Measurements from ENCODE around the gene PRDX4. TPM values are rescaled to one million over a fixed set of nuclear protein-coding genes. Genes with fewer than 3 reads are reported as not detected.
"Not testable (repeated sequence)": the region's sequence is repeated elsewhere in the genome, so short reads cannot be mapped to it uniquely, and the experiment has no call there.

The PRDX4 gene
- total RNA-seq, 1 donor from 2014 or later: 35.5 TPM

- Mint-ChIP-seq H3K4me3 (ENCODE audit: unreplicated experiment) (no peak overlapping the region), H3K27me3 (ENCODE audit: unreplicated experiment) (no peaks in the 10 kb centered on the region), H3K36me3 (ENCODE audit: unreplicated experiment) (no peaks in the 10 kb centered on the region), H3K4me1 (ENCODE audit: low read depth, unreplicated experiment) (no peaks in the 10 kb centered on the region), H3K9me3 (ENCODE audit: unreplicated experiment) (peaks cover 1% of the 10 kb centered on the region), H3K27ac (ENCODE audit: unreplicated experiment) (no peak overlapping the region)
- DNase-seq: no peak
- TF ChIP-seq CTCF (IDR thresholded peaks at IDR 0.05; ENCODE audit: partially characterized antibody, unreplicated experiment): no peak
Measured at GRCh38 chrX:23644744-23645143, 22.5 kb upstream of the PRDX4 start.

GRCh38 chrX:23656091-23656490 is 11.2 kb upstream of the PRDX4 start:
- DNase-seq: no peak
- no peak for TF ChIP-seq CTCF (IDR thresholded peaks at IDR 0.05; ENCODE audit: partially characterized antibody, unreplicated experiment)
- Mint-ChIP-seq H3K36me3 (ENCODE audit: unreplicated experiment) (no peaks in the 10 kb centered on the region), H3K4me3 (ENCODE audit: unreplicated experiment) (no peak overlapping the region), H3K4me1 (ENCODE audit: low read depth, unreplicated experiment) (no peaks in the 10 kb centered on the region), H3K27me3 (ENCODE audit: unreplicated experiment) (no peaks in the 10 kb centered on the region), H3K9me3 (ENCODE audit: unreplicated experiment) (no peaks in the 10 kb centered on the region), H3K27ac (ENCODE audit: unreplicated experiment) (no peak overlapping the region)

DNA sequence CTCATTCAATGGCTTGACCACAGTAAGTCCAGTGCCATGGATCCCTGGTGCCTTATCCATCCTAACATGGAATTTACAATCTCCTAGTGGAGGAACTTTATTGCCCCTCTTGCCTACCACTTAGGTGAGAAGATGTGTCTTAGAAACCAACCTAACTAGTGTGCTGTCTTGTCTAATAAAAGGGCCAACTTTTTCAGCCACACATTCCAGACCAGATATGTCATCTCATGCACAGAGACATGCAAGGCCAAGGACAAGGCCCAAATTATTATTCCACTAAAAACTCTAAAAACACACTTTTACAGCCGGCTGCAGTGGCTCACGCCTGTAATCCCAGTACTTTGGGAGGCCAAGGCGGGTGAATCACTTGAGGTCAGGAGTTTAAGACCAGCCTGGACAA is 10.6 kb upstream of the PRDX4 start:
- H3K4me3 Mint-ChIP-seq (ENCODE audit: unreplicated experiment): no peak overlapping the region
- no peaks in the 10 kb centered on the region for H3K36me3 Mint-ChIP-seq (ENCODE audit: unreplicated experiment)
- no peaks in the 10 kb centered on the region for H3K27me3 Mint-ChIP-seq (ENCODE audit: unreplicated experiment)
- H3K4me1 Mint-ChIP-seq (ENCODE audit: low read depth, unreplicated experiment): no peaks in the 10 kb centered on the region
- DNase-seq: no peak
- no peak overlapping the region for H3K27ac Mint-ChIP-seq (ENCODE audit: unreplicated experiment)
- no peaks in the 10 kb centered on the region for H3K9me3 Mint-ChIP-seq (ENCODE audit: unreplicated experiment)
- TF ChIP-seq CTCF (IDR thresholded peaks at IDR 0.05; ENCODE audit: partially characterized antibody, unreplicated experiment): no peak

GRCh38 chrX:23659339-23659738 is 8.0 kb upstream of the PRDX4 start:
- no peaks in the 10 kb centered on the region for H3K9me3 Mint-ChIP-seq (ENCODE audit: unreplicated experiment)
- no peak overlapping the region for H3K27ac Mint-ChIP-seq (ENCODE audit: unreplicated experiment)
- no peak overlapping the region for H3K4me3 Mint-ChIP-seq (ENCODE audit: unreplicated experiment)
- no peaks in the 10 kb centered on the region for H3K4me1 Mint-ChIP-seq (ENCODE audit: low read depth, unreplicated experiment)
- TF ChIP-seq CTCF (IDR thresholded peaks at IDR 0.05; ENCODE audit: partially characterized antibody, unreplicated experiment): no peak
- H3K27me3 Mint-ChIP-seq (ENCODE audit: unreplicated experiment): no peaks in the 10 kb centered on the region
- no peaks in the 10 kb centered on the region for H3K36me3 Mint-ChIP-seq (ENCODE audit: unreplicated experiment)
- DNase-seq: no peak

GRCh38 chrX:23660083-23660765 is 7.1 kb upstream of the PRDX4 start:
- not testable (repeated sequence) for H3K36me3 Mint-ChIP-seq (ENCODE audit: unreplicated experiment); H3K27me3 Mint-ChIP-seq (ENCODE audit: unreplicated experiment); H3K4me3 Mint-ChIP-seq (ENCODE audit: unreplicated experiment); H3K9me3 Mint-ChIP-seq (ENCODE audit: unreplicated experiment); H3K27ac Mint-ChIP-seq (ENCODE audit: unreplicated experiment); DNase-seq; H3K4me1 Mint-ChIP-seq (ENCODE audit: low read depth, unreplicated experiment)

Measured in glutamatergic neuron (in vitro differentiated cells).